ENCODE data around the gene RBM47. TPM values are rescaled to one million over a fixed set of nuclear protein-coding genes. Genes with fewer than 3 reads are reported as not detected.

Gene RBM47
- total RNA-seq, 1 donor from 2014 or later: 21.0 TPM

Small RNAs within 50 kb of the gene (microRNA-seq; reads per million reads assigned to microRNA genes)
- not detected for gene MIR4802

Other genes with a start within 250 kb of the RBM47 start
- gene NSUN7, start 120.1 kb upstream of the RBM47 start, total RNA-seq: 1.2 TPM

Data from sciatic nerve (tissue), 1 donor.